Measurements from ENCODE around the gene LRFN2. TPM values are rescaled to one million over a fixed set of nuclear protein-coding genes. Genes with fewer than 3 reads are reported as not detected.

The LRFN2 gene
- total RNA-seq, 4 donors from 2014 or later = 0.83 TPM; not detected in 3

DNA sequence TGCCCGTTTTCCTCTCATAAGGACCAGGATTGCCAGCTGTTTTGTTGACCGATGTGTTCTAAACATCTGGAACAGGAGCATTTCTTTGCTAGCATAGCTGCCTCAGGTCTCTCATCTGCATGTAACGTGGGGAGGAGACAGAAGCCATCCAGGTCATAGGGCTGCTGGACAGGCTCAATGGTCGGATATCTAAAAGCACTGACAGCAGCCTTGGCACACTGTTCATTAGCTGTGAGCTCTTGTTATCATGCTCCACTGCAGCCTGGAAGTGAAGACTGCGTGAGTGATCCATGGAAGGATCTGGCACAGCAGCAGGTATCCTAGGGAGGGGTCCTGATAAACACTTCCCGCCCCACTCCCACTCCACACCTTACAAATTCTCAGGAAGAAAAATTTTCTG is 175.3 kb downstream of the LRFN2 start:
- Histone ChIP-seq H3K9me3 (no peaks in the 10 kb centered on the region), H3K36me3 (no peaks in the 10 kb centered on the region), H3K4me3 (no peak overlapping the region), H3K4me1 (no peaks in the 10 kb centered on the region), H3K27me3 (no peaks in the 10 kb centered on the region), H3K27ac (no peak overlapping the region)
- TF ChIP-seq, protein P1, sequence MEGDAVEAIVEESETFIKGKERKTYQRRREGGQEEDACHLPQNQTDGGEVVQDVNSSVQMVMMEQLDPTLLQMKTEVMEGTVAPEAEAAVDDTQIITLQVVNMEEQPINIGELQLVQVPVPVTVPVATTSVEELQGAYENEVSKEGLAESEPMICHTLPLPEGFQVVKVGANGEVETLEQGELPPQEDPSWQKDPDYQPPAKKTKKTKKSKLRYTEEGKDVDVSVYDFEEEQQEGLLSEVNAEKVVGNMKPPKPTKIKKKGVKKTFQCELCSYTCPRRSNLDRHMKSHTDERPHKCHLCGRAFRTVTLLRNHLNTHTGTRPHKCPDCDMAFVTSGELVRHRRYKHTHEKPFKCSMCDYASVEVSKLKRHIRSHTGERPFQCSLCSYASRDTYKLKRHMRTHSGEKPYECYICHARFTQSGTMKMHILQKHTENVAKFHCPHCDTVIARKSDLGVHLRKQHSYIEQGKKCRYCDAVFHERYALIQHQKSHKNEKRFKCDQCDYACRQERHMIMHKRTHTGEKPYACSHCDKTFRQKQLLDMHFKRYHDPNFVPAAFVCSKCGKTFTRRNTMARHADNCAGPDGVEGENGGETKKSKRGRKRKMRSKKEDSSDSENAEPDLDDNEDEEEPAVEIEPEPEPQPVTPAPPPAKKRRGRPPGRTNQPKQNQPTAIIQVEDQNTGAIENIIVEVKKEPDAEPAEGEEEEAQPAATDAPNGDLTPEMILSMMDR (IDR thresholded peaks at IDR 0.05) = no peak
- TF ChIP-seq POLR2A (IDR thresholded peaks at IDR 0.05) = no peak
- DNase-seq = no peak

DNA sequence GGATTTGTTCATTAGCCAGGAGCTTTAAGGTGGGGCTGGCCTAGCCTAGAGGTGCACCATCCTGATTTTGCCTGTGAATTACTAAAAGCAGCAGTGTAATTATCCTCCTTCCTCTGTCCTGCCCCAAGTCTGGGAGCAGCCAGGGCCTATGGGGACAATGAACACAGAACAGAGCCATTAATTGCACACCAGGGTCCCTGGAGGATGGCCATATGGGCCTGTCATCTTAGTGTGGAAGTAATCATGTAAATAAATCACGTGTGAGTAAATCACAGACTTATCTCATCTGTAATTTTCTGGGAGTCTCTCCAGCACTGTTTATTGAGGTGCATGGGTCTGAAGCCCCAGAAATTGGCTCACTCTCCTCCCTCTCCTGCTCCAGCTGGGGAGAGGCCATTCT is 176.3 kb downstream of the LRFN2 start:
- Histone ChIP-seq H3K27ac (no peak overlapping the region), H3K36me3 (no peaks in the 10 kb centered on the region), H3K4me3 (no peak overlapping the region), H3K9me3 (no peaks in the 10 kb centered on the region), H3K27me3 (no peaks in the 10 kb centered on the region), H3K4me1 (no peaks in the 10 kb centered on the region)
- no peak for DNase-seq
- TF ChIP-seq, protein P1 (IDR thresholded peaks at IDR 0.05) = no peak
- TF ChIP-seq POLR2A (IDR thresholded peaks at IDR 0.05) = no peak

DNA sequence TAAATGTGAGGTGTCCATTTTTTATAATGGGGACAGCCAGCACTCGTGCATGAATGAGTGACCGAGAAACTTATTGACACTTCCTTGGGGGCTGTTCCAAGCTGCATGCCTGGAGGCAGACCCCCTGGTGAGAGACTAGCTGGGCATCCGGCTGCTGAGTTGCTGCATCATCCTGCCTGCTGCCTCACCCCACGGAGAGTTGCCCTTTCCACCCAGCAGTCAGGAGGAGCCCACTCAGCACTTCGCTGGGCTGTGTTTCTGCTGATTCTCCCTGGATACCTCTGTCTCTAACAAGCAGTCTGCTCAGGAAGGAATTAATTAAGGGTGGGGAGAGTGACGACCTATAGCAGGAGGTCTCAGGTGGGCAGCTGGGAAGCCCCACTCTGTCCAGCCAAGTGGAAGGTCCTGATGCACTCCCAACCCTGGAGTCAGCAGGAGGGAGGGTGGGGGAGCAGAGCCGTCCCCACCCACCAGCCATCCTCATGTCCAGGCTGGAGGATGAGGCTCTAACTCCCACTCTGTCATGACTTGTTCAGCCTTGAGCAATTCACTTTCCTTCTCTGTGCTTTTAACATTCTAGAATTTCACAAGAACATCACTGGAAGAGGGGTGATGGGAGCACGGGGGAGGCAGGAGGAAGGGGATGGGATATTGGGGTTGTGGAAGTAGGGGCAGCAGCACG is 177.3 kb downstream of the LRFN2 start:
- H3K4me3 ChIP-seq = no peak overlapping the region

DNA sequence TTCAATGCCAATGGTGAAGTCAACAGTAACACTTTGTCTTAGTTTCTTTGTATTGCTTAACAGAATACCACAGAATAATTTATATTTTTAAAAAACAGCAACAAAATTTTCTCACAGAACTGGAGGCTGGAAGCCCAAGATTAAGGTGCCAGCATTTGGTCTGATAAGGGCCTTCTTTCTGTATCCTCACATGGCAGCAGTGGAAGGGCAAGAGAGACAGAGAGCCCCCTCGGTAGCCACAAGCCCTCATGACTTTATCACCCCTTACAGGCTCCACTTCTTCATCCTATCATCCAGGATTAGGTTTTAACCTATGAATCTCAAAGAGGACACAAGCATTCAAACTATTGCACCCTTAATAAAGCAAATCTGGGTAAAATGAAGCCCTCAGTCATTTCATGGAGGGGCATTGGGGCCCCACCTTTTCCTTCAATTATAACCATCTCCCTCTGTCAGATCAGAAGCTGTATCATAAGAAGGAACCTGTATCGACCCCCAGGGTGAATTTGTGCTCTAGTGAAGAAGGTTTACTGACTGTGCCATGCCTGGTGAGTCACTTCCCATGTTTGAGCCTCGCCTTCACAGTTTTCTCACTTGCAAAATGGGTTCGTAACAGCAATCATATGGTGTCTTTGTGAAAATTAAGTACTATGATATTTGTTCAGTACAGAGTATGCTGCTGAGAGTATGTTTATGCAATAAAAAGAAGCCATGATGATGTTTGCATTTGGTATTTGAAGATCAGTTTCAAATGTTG is 178.2 kb downstream of the LRFN2 start:
- H3K27me3 ChIP-seq = no peaks in the 10 kb centered on the region
- no peaks in the 10 kb centered on the region for H3K36me3 ChIP-seq
- H3K27ac ChIP-seq = no peak overlapping the region
- no peak for DNase-seq
- no peaks in the 10 kb centered on the region for H3K4me1 ChIP-seq
- no peaks in the 10 kb centered on the region for H3K9me3 ChIP-seq
- no peak for TF ChIP-seq POLR2A (IDR thresholded peaks at IDR 0.05)
- TF ChIP-seq, protein P1 (IDR thresholded peaks at IDR 0.05) = no peak
- no peak overlapping the region for H3K4me3 ChIP-seq

More for the DNA sequence above, 177.3 kb downstream of the LRFN2 start:
- H3K4me1 ChIP-seq = no peaks in the 10 kb centered on the region
- DNase-seq = no peak
- H3K9me3 ChIP-seq = no peaks in the 10 kb centered on the region
- H3K27me3 ChIP-seq = no peaks in the 10 kb centered on the region
- H3K27ac ChIP-seq = no peak overlapping the region
- TF ChIP-seq POLR2A (IDR thresholded peaks at IDR 0.05) = no peak
- TF ChIP-seq, protein P1 (IDR thresholded peaks at IDR 0.05) = no peak
- H3K36me3 ChIP-seq = no peaks in the 10 kb centered on the region

DNA sequence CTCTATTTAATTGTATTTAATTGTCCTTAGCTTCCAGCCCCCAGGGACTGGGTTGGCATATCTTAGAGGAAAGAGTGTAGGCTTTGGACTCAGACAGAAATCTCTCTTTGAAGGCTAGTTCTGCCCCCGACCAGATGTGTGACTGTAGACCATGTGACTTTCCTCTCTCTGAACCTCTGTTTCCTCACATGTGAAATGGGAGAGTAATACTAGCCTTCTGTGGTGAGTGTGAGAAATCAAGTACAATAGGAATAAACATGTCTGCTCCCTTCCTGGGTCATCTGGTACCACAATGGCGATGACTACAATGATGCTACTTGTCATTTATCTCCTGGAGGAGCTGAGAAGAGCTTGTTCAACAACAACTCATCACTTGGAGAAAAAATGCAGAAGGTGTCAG is 179.9 kb downstream of the LRFN2 start:
- no peak for DNase-seq
- H3K4me3 ChIP-seq = no peak overlapping the region
- H3K4me1 ChIP-seq = no peaks in the 10 kb centered on the region
- no peaks in the 10 kb centered on the region for H3K27me3 ChIP-seq
- no peak for TF ChIP-seq POLR2A (IDR thresholded peaks at IDR 0.05)
- TF ChIP-seq, protein P1 (IDR thresholded peaks at IDR 0.05) = no peak
- H3K36me3 ChIP-seq = no peaks in the 10 kb centered on the region
- no peak overlapping the region for H3K27ac ChIP-seq
- no peaks in the 10 kb centered on the region for H3K9me3 ChIP-seq
